ENCODE results near the gene PCBP2. TPM values are rescaled to one million over a fixed set of nuclear protein-coding genes. Genes with fewer than 3 reads are reported as not detected.

Gene PCBP2
- total and polyA plus RNA-seq, 4 donors = 363 to 697 (median 557) TPM

- no peak overlapping the region for H3K27ac ChIP-seq (ENCODE audit: low read depth in 1 of 2, low read length in 1 of 2)
- peaks cover 59 to 91% (median 77%) of the 10 kb centered on the region in 4 donors for H3K36me3 ChIP-seq (ENCODE audit: control insufficient read depth in 4 of 4, insufficient read depth in 4 of 4, low read length in 4 of 4)
- H3K27me3 ChIP-seq (ENCODE audit: control insufficient read depth in 3 of 3, insufficient read depth in 3 of 3, low read length in 2 of 3) = no peaks in the 10 kb centered on the region
- H3K4me3 ChIP-seq = no peak overlapping the region
- H3K9ac ChIP-seq (ENCODE audit: insufficient read depth in 1 of 2, low read length in 2 of 2) = no peak overlapping the region
- TF ChIP-seq CTCF (IDR thresholded peaks at IDR 0.05; ENCODE audit: control extremely low read depth, extremely low read depth) = no peak
- no peaks in the 10 kb centered on the region for H3K9me3 ChIP-seq (ENCODE audit: control insufficient read depth in 4 of 4, insufficient read depth in 3 of 4, low read length in 3 of 4)
- peaks cover 0 to 19% (median 0%) of the 10 kb centered on the region in 5 donors for H3K4me1 ChIP-seq (ENCODE audit: control insufficient read depth in 5 of 5, insufficient read depth in 5 of 5, low read length in 5 of 5)
- ATAC-seq (ENCODE audit: insufficient read depth, low FRiP score) (no peak), DNase-seq (no peak)
- 96% methylated on average over 11 of the region's 11 CpGs for WGBS, 2 donors
Observed at GRCh38 chr12:53464685-53465418, 12.9 kb downstream of the PCBP2 start.

GRCh38 chr12:53465679-53466078, 13.8 kb downstream of the PCBP2 start:
- H3K36me3 ChIP-seq (ENCODE audit: control insufficient read depth in 4 of 4, insufficient read depth in 4 of 4, low read length in 4 of 4) = peaks cover 57 to 87% (median 78%) of the 10 kb centered on the region in 4 donors
- no peak overlapping the region for H3K9ac ChIP-seq (ENCODE audit: insufficient read depth in 1 of 2, low read length in 2 of 2)
- TF ChIP-seq CTCF (IDR thresholded peaks at IDR 0.05; ENCODE audit: control extremely low read depth, extremely low read depth) = no peak
- WGBS, 2 donors = 74 to 80% methylated on average over 2 of the region's 2 CpGs
- no peak overlapping the region for H3K4me3 ChIP-seq
- DNase-seq = no peak
- no peak for ATAC-seq (ENCODE audit: insufficient read depth, low FRiP score)
- peaks cover 0 to 19% (median 0%) of the 10 kb centered on the region in 5 donors for H3K4me1 ChIP-seq (ENCODE audit: control insufficient read depth in 5 of 5, insufficient read depth in 5 of 5, low read length in 5 of 5)
- H3K9me3 ChIP-seq (ENCODE audit: control insufficient read depth in 4 of 4, insufficient read depth in 3 of 4, low read length in 3 of 4) = no peaks in the 10 kb centered on the region
- H3K27me3 ChIP-seq (ENCODE audit: control insufficient read depth in 3 of 3, insufficient read depth in 3 of 3, low read length in 2 of 3) = no peaks in the 10 kb centered on the region
- H3K27ac ChIP-seq (ENCODE audit: low read depth in 1 of 2, low read length in 1 of 2) = no peak overlapping the region

- DNase-seq (no peak), ATAC-seq (ENCODE audit: insufficient read depth, low FRiP score) (no peak)
- no peak for TF ChIP-seq CTCF (IDR thresholded peaks at IDR 0.05; ENCODE audit: control extremely low read depth, extremely low read depth)
- no peaks in the 10 kb centered on the region for H3K9me3 ChIP-seq (ENCODE audit: control insufficient read depth in 4 of 4, insufficient read depth in 3 of 4, low read length in 3 of 4)
- WGBS, 2 donors = 81 to 84% methylated on average over 4 of the region's 4 CpGs
- no peaks in the 10 kb centered on the region for H3K27me3 ChIP-seq (ENCODE audit: control insufficient read depth in 3 of 3, insufficient read depth in 3 of 3, low read length in 2 of 3)
- H3K27ac ChIP-seq (ENCODE audit: low read depth in 1 of 2, low read length in 1 of 2) = no peak overlapping the region
- H3K9ac ChIP-seq (ENCODE audit: insufficient read depth in 1 of 2, low read length in 2 of 2) = no peak overlapping the region
- no peak overlapping the region for H3K4me3 ChIP-seq
- peaks cover 0 to 16% (median 0%) of the 10 kb centered on the region in 5 donors for H3K4me1 ChIP-seq (ENCODE audit: control insufficient read depth in 5 of 5, insufficient read depth in 5 of 5, low read length in 5 of 5)
- peaks cover 59 to 85% (median 76%) of the 10 kb centered on the region in 4 donors for H3K36me3 ChIP-seq (ENCODE audit: control insufficient read depth in 4 of 4, insufficient read depth in 4 of 4, low read length in 4 of 4)
Observed at GRCh38 chr12:53466640-53467039, 14.7 kb downstream of the PCBP2 start.

Data from lung (tissue), 12 donors.